NT2/D1 (cell line): ENCODE results near the gene RNH1.

Experiments
- YY1 ChIP-seq: IDR thresholded peaks from 2 replicates; pipeline ENCODE4 v1.6.1; 2011; ENCODE audit not compliant: insufficient read length, insufficient read depth
- ZNF274 ChIP-seq: IDR thresholded peaks from 2 replicates; pipeline ENCODE4 v1.6.1; 2011; ENCODE audit warnings: mild to moderate bottlenecking, low read depth, low read length

DNA sequence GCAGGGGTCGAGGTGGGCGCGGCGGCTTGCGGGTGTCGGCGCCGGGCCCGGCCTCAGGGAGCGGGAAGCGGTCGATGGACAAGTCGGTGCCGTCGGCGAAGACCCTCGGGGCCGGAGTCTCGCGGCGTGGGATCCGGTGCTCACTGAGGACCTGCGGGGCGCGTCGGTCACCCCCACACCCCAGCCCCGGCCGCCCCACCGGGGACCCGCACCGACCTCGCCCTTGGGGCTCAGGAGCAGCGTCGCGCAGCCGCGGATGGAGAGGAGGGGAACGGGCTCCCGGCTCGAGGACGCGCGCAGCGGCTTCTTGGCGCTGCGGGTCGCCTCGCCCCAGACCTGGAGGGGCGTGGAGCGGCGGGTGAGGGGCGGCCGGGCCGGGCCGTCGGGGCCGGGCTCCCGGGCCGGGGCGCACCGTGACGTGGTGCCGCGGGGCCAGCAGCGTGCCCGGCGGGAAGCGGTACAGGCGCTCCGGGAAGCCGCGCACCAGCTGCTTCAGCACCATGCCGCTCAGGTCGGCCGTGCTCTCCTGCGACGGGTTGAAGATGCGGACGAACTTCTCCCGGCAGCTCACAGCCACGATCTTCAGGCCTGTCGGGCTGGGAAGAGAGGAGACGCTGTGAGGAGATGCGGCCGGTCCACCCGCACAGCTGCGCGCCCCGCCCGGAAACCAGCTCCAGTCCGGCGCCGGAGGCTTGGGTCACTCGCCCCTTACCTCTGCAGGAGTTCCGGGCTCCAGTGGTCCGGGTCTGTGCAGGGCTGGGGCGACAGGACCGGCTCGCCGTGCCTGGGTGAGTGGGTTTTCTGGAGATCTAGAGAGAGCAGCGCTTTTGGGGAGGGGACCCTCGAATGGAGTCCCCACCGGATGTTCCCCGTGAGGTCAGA lies 49.0 kb upstream of the RNH1 start:
- TF ChIP-seq YY1 (no peak), ZNF274 (no peak)
